ENCODE results near the gene DAPL1. TPM values are rescaled to one million over a fixed set of nuclear protein-coding genes. Genes with fewer than 3 reads are reported as not detected.

The DAPL1 gene
- total RNA-seq, 1 donor from 2014 or later: not detected

DNA sequence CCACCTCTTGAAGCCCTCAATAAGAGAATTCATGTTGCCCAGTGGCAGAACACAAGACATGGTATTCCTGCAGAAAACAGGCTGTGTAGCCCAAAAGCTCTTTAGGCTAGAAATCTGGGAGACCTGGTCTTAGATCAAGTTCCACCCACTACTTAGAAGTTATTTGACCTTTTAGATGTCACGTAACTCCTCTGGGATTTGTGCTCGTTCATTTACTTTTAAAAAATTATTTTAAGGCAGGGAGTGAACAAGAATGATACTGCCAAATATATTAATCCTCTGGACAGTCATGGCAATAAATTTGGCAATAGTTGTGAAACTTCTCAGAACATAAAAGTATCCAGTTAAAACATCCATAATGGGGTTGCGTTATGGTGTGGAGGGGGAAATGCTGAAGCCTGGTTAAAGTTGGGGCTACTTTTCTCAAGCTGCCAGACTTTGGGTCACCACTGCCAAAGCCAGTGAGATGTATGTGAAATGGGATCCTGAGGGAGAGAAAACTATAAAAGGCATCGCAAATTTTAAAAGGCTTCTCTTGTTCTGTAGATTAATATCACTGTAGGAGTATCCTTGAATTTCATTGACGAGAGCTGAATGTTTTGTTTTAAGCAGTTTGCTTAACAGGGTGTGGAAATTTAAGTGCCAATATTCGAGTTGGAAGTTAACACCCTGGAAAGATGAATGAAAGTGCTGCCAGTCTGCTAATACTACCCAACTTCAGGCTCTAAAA is 15.8 kb downstream of the DAPL1 start:
- peaks cover 4% of the 10 kb centered on the region for H3K9me3 Mint-ChIP-seq
- DNase-seq (ENCODE audit: extremely low spot score, unreplicated experiment): no peak
- no peak overlapping the region for H3K27ac Mint-ChIP-seq
- no peaks in the 10 kb centered on the region for H3K27me3 Mint-ChIP-seq
- no peaks in the 10 kb centered on the region for H3K36me3 Mint-ChIP-seq
- H3K4me1 Mint-ChIP-seq (ENCODE audit: unreplicated experiment): peaks cover 28% of the 10 kb centered on the region
- no peak overlapping the region for H3K4me3 Mint-ChIP-seq
- TF ChIP-seq, protein P1, sequence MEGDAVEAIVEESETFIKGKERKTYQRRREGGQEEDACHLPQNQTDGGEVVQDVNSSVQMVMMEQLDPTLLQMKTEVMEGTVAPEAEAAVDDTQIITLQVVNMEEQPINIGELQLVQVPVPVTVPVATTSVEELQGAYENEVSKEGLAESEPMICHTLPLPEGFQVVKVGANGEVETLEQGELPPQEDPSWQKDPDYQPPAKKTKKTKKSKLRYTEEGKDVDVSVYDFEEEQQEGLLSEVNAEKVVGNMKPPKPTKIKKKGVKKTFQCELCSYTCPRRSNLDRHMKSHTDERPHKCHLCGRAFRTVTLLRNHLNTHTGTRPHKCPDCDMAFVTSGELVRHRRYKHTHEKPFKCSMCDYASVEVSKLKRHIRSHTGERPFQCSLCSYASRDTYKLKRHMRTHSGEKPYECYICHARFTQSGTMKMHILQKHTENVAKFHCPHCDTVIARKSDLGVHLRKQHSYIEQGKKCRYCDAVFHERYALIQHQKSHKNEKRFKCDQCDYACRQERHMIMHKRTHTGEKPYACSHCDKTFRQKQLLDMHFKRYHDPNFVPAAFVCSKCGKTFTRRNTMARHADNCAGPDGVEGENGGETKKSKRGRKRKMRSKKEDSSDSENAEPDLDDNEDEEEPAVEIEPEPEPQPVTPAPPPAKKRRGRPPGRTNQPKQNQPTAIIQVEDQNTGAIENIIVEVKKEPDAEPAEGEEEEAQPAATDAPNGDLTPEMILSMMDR (conservative IDR thresholded peaks at IDR 0.05): no peak

DNA sequence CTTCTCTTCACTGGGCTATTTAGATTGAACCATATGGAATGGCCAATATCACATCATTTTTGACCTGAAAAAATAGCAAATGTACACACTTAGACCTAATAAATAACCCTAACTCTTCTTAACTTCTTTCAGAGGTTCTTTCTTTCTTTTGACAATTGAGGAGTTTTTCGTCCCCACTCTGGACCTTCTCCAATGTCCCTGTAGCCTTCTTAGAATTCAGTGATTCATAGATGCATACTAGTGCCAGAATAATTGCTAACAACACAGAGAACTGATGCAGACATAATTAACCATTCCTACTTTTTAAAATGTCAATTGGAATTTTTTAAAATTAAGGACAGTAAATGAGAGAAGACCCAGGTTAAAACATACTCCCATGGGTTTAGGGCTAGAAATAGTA is 20.0 kb downstream of the DAPL1 start:
- DNase-seq (ENCODE audit: extremely low spot score, unreplicated experiment): no peak
- Mint-ChIP-seq H3K27me3 (no peaks in the 10 kb centered on the region), H3K4me1 (ENCODE audit: unreplicated experiment) (peaks cover 33% of the 10 kb centered on the region), H3K4me3 (no peak overlapping the region), H3K27ac (no peak overlapping the region), H3K9me3 (peaks cover 4% of the 10 kb centered on the region), H3K36me3 (no peaks in the 10 kb centered on the region)
- TF ChIP-seq, protein P1 (conservative IDR thresholded peaks at IDR 0.05): no peak

DNA sequence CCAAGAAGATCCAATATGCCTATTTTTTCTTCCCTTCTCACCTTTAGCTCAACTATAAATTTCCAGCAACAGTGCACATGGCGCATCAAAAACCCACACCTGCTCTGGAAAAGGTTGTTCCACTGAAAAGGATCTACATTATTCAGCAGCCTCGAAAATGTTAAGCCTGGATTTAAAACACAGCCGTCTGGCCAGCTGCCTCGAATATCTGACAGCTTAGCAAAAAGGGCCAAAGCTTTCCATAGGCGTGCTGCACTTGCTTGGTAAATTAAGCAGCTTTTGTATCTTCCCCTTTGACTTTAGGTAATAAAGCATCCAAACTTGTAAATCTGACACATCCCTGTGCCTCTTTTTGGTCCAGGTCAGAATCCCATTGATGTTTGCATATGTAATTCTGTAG is 20.5 kb downstream of the DAPL1 start:
- Mint-ChIP-seq H3K9me3 (peaks cover 4% of the 10 kb centered on the region), H3K4me3 (no peak overlapping the region), H3K27ac (no peak overlapping the region), H3K36me3 (no peaks in the 10 kb centered on the region), H3K4me1 (ENCODE audit: unreplicated experiment) (peaks cover 28% of the 10 kb centered on the region), H3K27me3 (no peaks in the 10 kb centered on the region)
- TF ChIP-seq, protein P1 (conservative IDR thresholded peaks at IDR 0.05): no peak
- DNase-seq (ENCODE audit: extremely low spot score, unreplicated experiment): no peak

DNA sequence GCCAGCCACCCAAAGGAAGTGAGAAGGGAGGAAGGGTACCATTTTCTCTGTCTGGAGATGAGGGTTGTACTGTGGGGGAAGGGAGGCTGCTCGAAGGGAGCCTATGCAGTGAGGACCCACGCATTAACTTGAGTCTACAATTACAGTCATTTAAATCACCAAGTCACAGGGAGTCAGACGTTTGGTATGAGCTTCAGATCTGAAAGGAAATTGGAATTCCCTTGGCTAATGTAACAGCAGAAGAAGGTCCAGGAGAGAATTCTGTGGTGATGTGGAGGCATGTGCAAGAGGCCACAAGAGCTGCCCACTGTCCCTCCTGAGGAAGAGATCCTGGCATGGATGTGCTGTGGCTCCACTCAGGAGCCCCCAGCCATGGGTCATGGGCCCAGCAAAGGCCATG is 22.5 kb downstream of the DAPL1 start:
- Mint-ChIP-seq H3K27me3 (no peaks in the 10 kb centered on the region), H3K4me1 (ENCODE audit: unreplicated experiment) (peaks cover 31% of the 10 kb centered on the region)
- DNase-seq (ENCODE audit: extremely low spot score, unreplicated experiment): no peak

DNA sequence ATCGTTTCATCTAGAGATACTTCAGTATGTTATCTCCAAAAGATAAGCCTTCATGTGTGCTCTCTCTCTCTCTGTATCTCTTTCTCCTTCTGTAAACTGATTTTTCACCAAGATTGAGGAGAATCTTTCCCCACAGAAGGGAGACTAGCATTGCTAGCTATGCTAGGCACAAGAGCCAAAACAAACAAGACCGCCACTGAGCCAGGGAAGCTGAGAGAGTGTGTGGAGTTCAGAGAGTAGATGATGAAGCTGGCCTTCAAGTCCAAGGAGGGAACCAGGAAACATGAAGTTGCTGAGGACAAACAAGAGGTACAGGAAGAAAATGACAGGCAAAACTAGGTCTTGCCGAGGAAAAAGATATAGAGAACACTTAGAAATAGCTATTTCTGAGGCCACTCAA is 23.4 kb downstream of the DAPL1 start:
- no peaks in the 10 kb centered on the region for H3K36me3 Mint-ChIP-seq
- H3K4me1 Mint-ChIP-seq (ENCODE audit: unreplicated experiment): peaks cover 31% of the 10 kb centered on the region
- no peak for DNase-seq (ENCODE audit: extremely low spot score, unreplicated experiment)
- H3K27me3 Mint-ChIP-seq: no peaks in the 10 kb centered on the region
- no peak overlapping the region for H3K27ac Mint-ChIP-seq
- H3K9me3 Mint-ChIP-seq: peaks cover 4% of the 10 kb centered on the region
- no peak overlapping the region for H3K4me3 Mint-ChIP-seq
- TF ChIP-seq, protein P1 (conservative IDR thresholded peaks at IDR 0.05): no peak

More for the DNA sequence above, 22.5 kb downstream of the DAPL1 start:
- TF ChIP-seq, protein P1 (conservative IDR thresholded peaks at IDR 0.05): no peak
- Mint-ChIP-seq H3K27ac (no peak overlapping the region), H3K36me3 (no peaks in the 10 kb centered on the region), H3K4me3 (no peak overlapping the region), H3K9me3 (peaks cover 4% of the 10 kb centered on the region)
